CD1c-positive myeloid dendritic cell (primary cell): ENCODE measurements around the gene LACTBL1.
"Not testable (repeated sequence)": the region's sequence is repeated elsewhere in the genome, so short reads cannot be mapped to it uniquely, and the experiment has no call there.

Experiments used
- DNase-seq: peaks from one replicate; pipeline ENCODE4 v3.0.0-alpha.2; 2016; ENCODE audit errors: extremely low spot score

The LACTBL1 gene, protein sequence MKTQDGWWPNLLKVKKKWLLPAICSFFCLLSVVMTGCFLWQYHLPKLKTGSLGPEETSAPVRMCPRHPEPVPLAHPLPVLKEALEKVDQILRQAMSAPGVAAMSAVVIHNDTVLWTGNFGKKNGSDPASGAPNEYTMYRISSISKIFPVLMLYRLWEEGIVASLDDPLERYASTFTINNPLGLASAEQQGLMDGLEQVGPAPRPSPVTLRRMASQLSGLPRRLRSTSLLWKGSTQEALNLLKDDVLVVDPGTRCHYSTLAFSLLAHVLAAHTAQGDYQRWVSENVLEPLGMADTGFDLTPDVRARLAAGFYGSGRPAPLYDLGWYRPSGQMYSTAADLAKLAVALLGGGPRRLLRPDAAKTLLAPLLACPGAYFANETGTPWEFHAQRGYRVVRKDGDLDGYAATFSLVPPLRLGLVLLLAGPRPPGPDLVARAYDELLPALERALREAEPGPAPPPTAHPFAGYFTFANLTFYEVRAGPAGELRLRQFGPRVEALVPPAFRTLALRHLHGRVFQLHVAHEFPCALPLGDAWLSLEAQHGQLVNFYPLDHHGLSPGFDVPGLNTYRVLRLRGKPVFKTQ

DNA sequence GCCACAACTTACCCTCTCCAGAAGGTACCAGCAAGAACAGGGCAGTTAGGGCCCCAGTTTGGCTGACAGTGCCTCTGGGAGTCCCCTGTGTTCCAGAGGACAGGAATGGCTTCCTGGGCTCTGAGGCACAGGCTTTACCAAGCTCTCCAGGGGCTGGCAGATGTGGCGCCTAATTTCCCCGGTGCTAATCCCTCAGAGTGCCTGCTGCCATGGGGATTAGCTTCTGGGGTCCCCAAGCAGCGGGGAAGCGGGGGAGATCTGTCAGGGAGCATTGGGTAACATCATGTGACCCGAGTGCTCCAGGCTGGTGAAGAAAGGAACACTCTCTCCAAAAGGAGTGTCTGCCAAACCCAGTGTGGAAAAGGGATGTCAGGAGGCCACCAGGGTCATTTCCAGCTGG, at the start of gene LACTBL1:
Gene LACTBL1, minus strand, starts transcription at position 107 of the 400 bp plus-strand sequence. CDS start 550 bp downstream, outside the sequence.
- DNase-seq, result no peak

DNA sequence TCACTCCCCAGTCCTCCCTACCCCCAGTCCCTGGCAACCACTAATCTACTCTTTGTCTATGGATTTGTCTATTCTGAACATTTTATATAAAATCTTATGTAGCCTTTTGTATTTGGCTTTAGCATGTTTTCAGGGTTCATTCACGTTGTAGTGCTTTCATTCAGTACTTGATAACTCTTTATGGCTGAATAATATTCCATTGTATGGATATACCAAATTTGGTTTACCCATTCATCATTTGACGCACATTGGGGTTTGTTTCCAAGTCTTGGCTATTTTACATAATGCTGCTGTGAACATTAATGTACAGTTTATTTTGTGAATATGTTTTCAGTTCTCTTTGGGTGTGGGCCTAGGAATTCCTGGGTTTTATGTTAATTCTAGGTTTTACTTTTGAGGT, 49.2 kb upstream of the LACTBL1 start:
- no peak for DNase-seq

- DNase-seq, result no peak
Observed at GRCh38 chr1:23020706-23021405, 48.2 kb upstream of the LACTBL1 start.

- DNase-seq, result no peak
Observed at GRCh38 chr1:23019863-23020625, 47.4 kb upstream of the LACTBL1 start.

- peak; percentile 96 for DNase-seq
Observed at GRCh38 chr1:23019094-23019862, 46.6 kb upstream of the LACTBL1 start, which contains the start of gene KDM1A. Gene KDM1A, plus strand, starts transcription at chr1:23019468. Its CDS starts 129 bp downstream, at chr1:23019597.

DNA sequence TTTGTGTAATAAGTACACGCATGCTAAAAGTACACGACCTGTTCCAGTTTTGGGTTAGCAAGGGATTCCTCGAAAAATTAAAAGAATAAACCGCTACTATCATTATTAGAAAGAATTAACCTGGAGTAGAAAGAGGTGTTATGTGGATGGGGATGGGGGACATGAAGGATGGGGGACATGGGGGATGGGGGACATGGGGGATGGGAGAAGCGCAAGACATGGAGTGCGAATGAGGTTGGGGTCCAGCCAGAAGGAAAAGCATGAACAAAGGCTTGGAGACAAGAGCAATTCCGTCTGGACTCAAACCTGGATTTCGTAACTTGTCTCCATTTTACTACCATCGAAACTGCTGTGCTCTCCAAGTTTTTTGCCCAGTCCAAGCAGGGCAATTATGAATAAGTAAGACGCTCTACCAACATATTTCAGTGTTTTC, 46.0 kb upstream of the LACTBL1 start:
- peak; percentile 24 for DNase-seq

DNA sequence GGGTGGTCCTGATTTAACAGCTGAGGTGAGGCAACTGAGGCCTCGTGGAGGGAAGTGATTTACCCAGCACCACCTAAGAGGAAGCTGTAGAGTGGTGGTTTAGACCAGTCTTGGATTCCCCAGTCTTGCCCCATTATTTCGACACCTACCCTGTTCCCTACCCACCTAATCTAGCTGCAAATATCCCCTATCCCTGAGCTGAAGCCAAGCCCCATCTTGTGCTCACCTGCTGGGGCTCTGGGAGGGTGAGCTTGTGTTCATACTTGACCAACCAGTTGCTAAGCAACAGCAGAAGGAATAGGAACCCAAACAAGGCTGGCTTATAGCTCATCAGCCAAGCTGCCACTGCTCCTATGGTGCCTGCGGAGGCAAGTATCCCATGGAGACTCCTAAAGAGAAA, 41.0 kb upstream of the LACTBL1 start:
- DNase-seq, result peak; percentile 20

DNA sequence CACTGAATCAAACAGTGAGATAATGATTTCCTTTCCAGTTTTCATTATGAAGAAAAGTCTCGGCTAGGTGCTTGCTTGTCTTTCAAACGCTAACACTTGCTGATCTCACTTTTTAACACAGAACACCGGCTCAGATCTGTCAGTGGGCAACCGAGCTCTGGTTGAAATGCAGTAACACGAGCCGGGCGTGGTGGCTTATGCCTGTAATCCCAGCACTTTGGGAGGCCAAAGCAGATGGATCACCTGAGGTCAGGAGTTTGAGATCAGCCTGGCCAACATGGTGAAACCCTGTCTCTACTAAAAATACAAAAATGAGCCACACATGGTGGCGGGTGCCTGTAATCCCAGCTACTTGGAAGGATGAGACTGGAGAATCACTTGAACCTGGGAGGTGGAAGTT, 37.4 kb upstream of the LACTBL1 start:
- DNase-seq, result not testable (repeated sequence)

GRCh38 chr1:23008901-23009300, 36.2 kb upstream of the LACTBL1 start:
- no peak for DNase-seq

DNA sequence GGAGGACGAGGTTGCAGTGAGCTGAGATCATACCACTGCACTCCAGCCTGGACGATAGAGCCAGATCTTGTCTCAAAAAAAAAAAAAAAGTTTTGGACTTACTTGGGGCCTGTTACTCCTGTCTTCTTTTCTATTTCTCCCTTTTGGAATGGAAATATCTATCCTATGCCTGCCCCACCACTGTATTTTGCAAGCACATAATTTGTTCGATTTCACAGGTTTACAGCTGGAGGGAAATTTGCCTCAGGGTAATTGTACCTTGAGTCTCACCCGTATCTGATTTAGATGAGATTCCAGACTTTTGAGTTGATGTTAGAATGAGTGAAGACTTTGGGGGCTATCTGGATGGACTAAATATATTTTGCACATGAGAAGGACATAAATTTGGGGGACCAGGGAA, 34.4 kb upstream of the LACTBL1 start:
- DNase-seq, result no peak

- not testable (repeated sequence) for DNase-seq
Observed at GRCh38 chr1:23004769-23005168, 32.1 kb upstream of the LACTBL1 start.

DNA sequence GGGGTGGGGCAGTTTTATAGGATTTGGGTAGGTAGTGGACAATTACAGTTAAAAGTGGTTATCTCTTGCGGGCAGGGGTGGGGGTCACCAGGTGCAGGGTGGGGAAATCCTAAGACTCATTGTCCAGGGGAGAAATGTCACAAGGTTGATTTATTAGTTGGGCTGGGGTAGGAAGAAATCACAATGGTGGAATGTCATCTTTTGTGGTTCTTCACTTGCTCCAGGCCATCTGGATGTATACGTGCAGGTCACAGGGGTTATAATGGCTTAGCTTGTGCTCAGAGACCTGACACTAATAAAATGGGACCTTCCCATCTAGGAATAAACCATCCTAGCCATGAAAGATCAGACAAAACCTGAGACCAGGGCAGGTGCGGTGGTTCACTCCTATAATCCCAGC, 31.4 kb upstream of the LACTBL1 start:
- no peak for DNase-seq

DNA sequence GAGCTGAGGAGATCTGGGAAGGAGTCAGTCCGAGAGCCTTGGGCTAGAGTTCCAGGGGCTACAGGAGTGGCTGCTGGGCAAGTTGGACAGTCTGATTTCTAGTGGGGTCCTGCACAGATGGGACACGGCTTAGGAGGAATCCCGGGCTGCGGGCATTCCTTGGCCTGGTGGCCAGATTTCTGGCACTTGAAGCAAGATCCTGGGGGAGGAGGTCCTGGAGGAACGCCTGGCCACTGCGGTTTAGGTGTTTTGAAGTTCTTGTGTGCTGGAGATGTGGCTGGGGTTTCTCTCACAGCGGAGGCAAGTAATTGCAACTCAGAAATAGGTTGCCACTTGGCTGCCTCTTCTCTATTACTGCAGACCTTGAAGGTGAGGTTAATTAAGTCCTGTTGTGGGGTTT, 29.6 kb upstream of the LACTBL1 start:
- not testable (repeated sequence) for DNase-seq

DNA sequence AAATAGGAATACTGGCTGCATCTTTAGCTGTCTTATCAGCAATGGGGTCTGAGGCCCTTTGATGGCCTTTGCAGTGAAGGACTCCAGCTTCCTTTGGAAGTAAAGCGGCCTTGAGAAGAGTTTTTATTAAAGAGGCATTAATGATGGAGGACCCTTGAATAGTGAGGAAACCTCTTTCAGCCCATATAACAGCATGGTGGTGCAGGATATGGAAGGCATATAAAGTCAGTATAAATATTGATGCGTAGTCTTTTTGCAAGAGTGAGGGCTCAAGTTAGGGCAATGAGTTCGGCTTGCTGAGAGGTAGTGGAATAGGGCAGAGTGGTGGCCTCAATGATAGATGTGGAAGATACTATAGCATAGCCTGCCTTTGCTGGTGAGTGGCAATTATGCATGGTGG, 27.5 kb upstream of the LACTBL1 start:
- not testable (repeated sequence) for DNase-seq

- DNase-seq, result not testable (repeated sequence)
Observed at GRCh38 chr1:22997528-22997927, 24.9 kb upstream of the LACTBL1 start.

DNA sequence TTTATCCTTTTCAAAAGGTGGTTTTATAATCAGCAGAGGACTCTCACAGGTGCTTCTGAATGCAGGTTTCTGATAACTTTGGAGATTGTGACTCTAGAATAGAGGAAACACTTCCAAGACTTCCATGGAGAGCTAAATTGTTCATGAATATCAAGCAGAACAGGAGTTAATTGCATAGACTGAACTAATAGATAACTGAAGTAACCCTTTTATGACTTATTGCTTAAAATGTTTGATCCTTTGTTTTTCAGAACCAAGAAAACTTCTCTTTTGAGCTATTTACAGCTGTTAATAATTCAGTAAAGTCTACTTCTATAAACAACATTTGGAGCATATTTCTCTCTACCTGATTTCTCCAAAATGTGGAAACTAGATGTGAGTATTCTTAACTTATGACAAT, 23.1 kb upstream of the LACTBL1 start:
- no peak for DNase-seq

- not testable (repeated sequence) for DNase-seq
Observed at GRCh38 chr1:22993220-22993795, 20.6 kb upstream of the LACTBL1 start.

DNA sequence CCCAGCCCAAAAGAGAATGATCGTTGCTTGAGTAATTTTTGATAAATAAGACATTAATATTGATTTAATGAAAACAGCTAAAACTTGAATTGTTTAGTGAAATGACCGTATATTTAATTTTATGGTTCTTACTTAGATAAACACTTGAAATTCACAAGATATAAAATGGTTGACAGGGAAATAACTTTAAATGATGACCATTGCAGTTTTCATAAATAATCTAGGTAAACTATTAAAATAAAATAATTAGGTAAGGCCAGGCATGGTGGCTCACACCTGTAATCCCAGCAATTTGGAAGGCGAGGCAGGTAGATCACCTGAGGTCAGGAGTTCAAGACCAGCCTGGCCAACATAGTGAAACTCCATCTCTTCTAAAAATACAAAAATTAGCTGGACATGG, 19.7 kb upstream of the LACTBL1 start:
- DNase-seq, result not testable (repeated sequence)

DNA sequence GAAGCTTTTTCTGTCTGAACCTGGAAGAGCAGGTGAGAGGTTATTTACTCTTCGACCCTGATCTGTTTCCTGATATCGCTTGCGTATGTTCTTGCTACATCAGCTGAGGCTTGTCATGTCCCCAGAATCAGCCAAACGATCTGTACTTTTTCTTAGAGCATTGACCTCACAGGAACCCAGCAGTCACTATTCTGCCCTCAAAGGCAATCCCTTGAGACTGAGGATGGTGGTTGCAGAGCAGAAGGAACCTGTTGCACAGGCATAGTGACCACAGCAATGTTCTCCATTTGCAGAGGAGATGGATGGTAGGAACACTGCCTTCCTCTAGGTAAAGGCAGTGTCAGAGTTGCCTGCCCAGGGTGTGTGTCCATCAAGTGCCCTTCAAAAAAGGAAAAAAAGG, 11.3 kb upstream of the LACTBL1 start:
- DNase-seq, result no peak

- not testable (repeated sequence) for DNase-seq
Observed at GRCh38 chr1:22980471-22980790, 7.8 kb upstream of the LACTBL1 start.

DNA sequence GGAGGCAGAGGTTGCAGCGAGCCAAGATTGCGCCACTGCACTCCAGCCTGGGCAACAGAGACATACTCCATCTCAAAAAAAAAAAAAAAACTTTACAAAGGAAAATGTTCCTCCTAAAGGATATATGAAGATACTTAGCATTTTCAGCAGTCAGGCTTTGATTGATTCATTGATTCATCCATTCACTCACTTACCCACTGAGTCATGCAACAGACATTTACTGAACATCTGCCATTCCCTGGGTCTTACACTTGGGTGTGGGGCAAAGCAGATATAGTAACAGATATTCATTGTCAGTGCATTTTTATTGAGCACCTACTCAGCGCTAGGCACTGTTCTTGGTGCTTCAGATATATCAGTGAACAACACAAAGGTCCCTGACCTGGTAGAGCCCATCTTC, 5.6 kb upstream of the LACTBL1 start:
- DNase-seq, result no peak
